Embryonic facial prominence (tissue), 1 donor: ENCODE measurements around the gene TLR2.
"Not testable (repeated sequence)": the region's sequence is repeated elsewhere in the genome, so short reads cannot be mapped to it uniquely, and the experiment has no call there.

Experiments used
- DNase-seq: peaks from one replicate; pipeline ENCODE4 v3.0.0-alpha.2; 2016; ENCODE audit errors: extremely low spot score

TLR2 gene

DNA sequence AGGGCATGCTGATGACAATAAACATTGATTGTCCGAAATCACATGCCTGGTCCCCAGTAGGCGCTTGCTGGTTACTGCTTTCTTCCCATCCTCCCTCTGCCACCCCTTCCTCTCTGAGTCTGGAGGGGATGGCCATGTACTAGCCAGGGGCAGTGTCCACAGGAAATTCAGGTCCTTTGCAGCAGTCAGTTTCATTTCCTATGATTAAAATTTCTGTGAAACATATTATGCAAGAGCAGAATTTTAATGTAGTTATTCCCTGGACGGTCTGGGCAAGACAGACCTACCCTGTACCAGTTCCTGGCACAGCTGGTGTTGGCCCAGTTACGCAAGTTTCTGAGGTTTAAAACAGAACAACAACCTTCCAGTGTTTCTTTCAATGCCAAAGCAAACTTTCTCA is 28.2 kb upstream of the TLR2 start:
- DNase-seq = no peak

DNA sequence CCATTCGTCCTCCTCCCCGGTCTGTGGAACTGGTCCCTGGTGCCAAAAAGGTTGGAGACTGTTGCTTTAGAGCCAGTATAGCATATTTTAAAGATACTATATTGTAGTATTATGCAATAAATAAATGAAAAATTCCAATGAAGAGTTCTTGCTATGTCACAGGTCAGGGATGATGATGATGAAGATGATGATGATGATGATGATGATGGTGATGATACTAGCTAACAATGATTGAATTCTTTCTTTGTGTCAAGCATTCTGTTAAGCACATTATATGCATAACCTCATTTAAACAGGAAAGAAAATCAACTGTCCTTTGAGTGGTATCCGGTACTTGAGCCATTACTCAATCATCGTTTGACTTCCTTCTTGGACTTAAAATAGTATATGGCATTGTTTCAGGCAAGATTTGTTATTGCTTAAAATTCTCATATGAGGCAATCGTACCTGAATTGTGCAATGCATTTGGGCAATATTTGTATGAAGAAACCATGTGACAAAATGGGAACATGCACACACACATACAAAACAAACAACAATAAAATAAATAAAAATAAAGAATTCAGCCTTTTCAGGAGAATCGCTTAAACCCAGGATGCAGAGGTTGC is 22.8 kb upstream of the TLR2 start:
- no peak for DNase-seq

DNA sequence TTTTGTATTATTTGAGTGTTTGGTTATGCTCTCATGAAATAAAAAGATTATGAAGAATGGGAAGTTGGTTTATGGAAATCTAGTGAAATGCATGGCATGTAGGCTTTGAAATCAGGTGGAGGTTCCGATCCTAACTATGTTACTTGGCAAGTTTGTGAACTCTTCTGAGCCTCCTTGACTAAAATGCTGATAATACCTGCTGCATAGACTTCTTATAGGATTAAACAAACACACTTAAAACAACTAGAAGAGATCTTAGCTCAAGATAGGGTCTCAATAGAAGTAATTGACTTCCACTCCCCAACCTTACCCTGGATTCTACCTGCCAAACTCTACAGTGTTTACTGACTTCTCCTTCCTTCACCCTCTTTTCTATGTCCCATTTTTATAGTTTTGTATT is 22.2 kb upstream of the TLR2 start:
- no peak for DNase-seq

- DNase-seq = no peak
These were observed 20.4 kb upstream of the TLR2 start for GRCh38 chr4:153663667-153664066.

DNA sequence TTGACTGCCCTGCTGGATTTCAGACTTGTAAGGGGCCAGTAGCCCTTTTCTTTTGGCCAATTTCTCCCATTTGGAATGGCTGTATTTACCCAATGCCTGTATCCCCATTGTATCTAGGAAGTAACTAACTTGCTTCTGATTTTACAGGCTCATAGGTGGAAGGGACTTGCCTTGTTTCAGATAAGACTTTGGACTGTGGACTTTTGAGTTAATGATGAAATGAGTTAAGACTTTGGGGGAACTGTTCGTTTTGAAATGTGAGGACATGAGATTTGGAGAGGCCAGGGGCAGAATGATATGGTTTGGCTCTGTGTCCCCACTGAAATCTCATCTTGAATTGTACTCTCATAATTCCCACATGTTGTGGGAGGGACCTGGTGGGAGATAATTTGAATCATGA is 17.6 kb upstream of the TLR2 start:
- not testable (repeated sequence) for DNase-seq

DNA sequence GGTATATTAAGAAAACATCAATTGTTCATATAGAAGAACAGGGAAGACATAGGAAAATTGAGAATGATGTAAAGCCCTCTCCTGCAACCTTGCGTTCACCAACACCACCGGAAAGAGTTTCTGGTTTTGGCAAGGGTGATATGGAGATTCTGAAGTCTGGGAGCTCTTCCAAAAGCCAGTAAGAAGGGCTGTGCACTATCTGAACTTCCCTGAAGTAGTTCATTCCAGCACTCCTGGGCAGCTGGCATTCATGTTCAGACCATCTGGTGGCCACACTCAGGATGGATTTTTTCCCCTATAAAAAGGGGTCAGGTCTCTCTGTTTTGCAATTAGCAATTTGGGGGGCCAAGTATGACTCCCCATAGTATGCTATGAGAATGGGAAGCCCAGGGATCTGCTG is 15.4 kb upstream of the TLR2 start:
- DNase-seq = no peak

GRCh38 chr4:153669838-153670237 is 14.2 kb upstream of the TLR2 start:
- DNase-seq = no peak

DNA sequence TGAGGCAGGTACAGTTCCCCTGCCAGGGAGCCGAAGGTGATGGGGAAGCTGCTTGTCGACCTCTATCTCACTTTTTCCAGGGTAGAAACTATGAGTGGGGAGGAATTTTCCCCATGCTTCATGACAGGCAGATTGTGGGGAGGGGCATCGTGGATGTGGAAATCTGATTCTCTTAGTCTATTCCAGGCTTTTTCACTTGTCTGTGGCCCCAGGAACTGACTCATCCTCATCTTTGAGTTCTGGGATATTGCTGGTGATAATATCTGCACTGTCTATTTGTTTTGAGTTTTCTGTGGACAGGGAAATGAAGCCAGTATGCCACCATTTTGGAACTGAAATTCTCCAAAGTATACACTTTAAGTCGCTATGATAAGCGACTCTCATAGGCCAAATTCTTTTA is 7.6 kb upstream of the TLR2 start:
- no peak for DNase-seq

DNA sequence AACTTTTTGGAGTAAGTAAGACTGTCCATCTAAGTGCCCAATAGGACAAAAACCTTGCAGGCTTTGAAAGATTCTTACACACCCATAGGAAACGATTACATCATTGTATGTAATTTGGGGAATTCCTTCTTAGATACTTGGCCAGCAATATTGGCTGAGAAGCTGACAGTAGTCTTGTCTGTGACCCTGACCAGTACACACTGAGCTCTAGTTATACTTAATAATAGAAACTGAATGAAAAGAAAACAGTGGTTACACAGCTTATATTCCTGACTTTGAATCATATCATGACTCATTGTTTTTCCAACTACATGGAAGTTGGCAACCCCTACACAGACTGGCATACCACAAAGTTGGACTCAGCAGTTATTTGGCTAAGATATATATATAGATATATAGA is 7.1 kb upstream of the TLR2 start:
- no peak for DNase-seq

DNA sequence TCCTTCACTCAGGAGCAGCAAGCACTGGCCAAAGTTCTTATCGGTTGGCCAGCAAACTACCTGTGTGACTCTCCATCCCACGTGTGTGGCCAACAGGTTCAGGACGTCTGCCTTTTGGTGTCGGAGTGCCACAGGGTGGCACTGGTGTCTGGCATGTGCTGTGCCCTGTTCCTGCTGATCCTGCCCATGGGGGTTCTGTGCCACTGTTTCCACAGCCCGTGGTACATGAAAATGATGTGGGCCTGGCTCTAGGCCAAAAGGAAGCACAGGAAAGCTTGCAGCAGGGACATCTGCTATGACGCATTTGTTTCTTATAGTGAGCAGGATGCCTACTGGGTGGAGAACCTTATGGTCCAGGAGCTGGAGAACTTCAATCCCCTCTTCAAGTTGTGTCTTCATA is 4.6 kb upstream of the TLR2 start:
- DNase-seq = no peak

DNA sequence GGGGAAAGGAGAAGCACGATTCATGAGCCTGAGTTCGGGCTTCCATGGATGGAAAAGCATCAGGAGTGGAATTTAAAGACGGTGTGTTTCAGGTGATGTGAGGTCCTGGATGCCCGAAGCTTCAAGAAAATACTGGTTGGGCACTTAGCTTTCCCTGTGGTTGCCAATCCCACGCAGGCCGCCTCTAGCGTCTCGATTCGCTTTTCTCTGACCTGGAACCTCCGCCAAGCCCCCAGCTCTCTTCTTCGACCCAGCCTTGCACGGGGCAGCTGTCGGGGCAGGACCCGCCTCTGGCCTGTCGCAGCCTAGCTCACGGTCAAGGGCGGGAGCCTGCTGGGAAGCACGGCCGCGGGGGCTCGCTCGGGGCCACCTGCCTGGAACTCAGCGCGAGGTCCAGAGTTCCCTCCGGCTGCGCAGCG is 308 bp upstream of the TLR2 start:
- DNase-seq = no peak

DNA sequence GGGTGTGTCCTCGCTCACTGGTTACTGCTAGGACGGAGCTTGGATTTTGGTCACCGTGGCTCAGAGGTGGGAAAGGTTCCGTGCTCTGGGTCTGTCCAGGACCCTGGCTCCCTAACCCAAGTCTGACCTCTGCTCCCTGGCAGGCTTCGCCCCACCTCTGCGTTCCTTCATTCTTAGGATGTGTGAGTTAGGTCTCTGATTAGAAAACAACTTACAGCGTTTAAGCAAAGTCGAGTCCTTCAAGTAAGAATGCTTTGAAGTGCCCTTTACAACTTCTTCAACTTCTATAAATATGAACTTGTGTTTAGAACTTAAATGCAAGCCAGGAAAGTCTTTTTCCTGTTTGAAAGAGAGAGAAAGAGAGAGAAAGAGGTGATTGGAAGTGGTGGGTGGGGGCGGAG is 891 bp downstream of the TLR2 start:
- DNase-seq = no peak

DNA sequence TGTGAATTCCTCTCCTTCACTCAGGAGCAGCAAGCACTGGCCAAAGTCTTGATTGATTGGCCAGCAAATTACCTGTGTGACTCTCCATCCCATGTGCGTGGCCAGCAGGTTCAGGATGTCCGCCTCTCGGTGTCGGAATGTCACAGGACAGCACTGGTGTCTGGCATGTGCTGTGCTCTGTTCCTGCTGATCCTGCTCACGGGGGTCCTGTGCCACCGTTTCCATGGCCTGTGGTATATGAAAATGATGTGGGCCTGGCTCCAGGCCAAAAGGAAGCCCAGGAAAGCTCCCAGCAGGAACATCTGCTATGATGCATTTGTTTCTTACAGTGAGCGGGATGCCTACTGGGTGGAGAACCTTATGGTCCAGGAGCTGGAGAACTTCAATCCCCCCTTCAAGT is 20.4 kb downstream of the TLR2 start:
- no peak for DNase-seq

DNA sequence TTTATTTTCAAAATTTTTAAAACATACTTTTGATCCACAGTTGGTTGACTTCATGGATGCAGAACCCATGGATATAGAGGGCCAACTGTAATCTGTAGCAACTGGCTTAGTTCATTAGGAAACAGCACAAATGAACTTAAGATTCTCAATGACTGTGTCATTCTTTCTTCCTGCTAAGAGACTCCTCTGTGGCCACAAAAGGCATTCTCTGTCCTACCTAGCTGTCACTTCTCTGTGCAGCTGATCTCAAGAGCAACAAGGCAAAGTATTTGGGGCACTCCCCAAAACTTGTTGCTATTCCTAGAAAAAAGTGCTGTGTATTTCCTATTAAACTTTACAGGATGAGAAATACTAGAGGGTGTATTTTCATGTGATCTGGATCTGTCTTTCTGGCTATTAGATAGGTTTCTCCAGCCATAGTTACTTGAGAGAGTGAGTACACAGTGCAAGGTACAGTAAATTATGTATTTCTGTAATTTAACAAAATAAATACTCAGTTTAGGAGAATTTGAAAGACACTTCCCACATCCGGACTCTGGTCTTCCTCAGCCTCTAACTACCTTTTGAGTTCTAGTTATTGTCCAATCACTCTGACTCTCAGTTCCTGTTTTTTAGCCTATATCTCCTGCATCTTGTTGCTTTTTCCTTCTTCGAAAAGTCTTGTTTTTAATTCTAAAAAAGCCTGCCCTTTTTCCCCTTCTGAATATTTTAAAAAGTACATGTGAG is 21.8 kb downstream of the TLR2 start:
- DNase-seq = no peak

DNA sequence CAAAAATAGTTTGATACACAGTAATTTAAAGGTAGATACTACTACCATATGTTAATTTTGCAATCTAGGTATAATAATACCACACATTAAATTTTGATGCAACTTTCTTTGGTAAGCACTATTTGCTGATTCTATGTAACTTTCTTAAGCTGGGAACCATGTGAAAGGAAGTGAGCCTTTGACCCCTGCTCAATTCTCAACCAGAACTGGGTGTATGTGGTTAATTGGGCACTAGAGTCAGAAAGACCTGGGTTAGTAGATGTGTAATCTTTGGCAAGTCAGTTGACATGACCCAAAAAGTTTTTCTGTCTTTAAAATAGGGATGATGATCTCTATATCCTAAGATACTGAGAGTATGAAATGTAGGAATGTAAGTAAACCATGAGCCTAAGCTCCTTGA is 22.4 kb downstream of the TLR2 start:
- DNase-seq = no peak

DNA sequence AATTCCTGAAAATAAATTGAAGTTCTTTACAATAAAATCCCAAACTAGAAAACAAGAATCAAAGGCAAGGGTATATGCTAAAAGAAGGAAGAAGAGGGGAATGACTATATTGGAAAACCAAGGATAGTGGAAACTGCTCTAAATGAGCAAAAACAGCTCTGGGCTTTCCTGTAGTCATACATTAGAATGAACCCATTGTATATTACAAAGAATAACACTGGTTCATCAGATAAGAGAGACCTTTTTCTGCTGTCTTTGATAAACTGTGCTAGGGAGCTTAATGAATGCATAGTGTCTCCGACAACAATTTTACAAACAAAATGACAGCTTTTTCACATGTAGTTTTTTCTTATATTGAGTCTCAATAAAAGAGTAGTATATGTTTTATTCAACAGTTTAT is 26.6 kb downstream of the TLR2 start:
- no peak for DNase-seq

- DNase-seq = no peak
These were observed 30.0 kb downstream of the TLR2 start for GRCh38 chr4:153713866-153714646.

DNA sequence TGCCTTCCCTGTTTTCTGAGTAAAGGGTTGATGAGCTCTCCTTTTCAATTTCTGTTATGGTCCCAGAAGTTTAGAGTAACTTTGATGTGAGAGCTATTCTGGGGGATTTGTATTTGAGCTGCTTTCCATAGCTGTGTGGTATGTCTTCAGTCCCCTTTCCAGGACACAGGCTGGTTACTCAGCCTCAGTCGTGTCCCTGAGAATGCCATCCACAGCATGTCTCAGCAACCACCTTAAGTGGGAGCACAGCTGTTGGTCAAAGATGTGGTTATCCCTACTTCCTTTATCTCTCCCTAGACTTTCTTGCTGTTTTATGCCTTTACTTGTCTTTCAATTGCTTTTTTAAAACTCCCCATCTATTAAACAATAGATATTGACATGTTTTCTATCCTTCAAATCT is 38.0 kb downstream of the TLR2 start:
- DNase-seq = no peak

- no peak for DNase-seq
These were observed 40.5 kb downstream of the TLR2 start for GRCh38 chr4:153724606-153725005.

- no peak for DNase-seq
These were observed 41.2 kb downstream of the TLR2 start for GRCh38 chr4:153725136-153725830.

DNA sequence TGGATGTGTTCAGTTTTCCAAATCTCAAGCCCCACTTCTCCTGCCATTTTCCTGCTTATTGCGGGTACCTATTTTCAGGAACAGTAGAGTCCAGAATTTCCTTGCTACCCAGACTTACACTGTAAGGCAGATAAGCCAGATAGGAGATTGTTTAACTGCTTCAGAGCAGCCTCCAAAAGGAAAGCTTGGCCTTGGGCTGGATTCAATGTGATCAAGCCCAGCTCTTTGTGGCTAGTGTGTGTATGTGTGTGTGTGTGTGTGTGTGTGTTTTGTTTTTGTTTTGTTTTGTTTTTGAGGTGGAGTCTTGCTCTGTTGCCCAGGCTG is 41.7 kb downstream of the TLR2 start:
- DNase-seq = no peak

DNA sequence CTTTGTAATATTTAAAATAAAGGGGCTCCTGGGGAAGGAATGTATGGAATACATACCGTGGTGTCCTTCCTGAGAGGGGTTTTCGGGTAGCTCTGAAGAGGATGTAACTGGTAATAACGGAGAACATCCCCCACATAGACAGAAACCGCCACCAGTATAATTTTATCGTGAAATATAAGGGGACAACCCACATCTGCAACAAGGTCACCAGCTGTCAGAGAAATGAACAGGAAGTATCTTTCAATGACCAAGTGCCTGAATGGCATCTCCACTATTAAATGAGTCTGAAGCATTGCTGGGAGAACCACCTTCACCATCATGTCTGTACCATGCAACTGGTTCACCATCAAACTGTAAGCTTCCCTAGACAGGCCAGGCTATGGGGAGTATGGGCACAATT is 44.1 kb downstream of the TLR2 start:
- no peak for DNase-seq

DNA sequence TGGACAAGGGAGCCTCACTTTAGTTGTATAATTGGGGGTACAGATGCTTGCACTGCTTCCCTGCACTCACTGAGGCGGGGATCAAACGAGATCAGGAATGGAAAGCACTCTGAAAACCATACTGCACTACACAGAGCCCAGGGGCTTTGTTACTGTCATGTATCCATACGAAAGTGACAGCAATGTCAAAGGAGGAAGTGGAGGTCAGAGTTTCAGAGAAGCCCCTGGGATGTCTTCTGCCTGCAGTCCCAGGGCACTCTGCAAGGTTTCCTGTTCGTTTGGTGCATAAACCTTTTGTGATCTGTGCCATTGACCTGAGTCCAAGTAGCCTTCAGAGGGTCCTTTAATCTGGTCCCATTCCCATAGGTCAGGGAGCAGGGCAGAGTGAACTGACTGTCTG is 44.6 kb downstream of the TLR2 start:
- no peak for DNase-seq
